Dermis lymphatic vessel endothelial cell (primary cell): ENCODE results near the gene FAM170B. TPM values are rescaled to one million over a fixed set of nuclear protein-coding genes. Genes with fewer than 3 reads are reported as not detected.

ENCODE experiments used
- total RNA-seq: library from RNA; depleted of rRNA; stranded (reverse); fragments of >200 nt; gene quantifications from 2 replicates; pipeline ENCODE4 v1.2.1, GENCODE V29; 2014

Gene FAM170B
- total RNA-seq: not detected in 2 replicates

DNA sequence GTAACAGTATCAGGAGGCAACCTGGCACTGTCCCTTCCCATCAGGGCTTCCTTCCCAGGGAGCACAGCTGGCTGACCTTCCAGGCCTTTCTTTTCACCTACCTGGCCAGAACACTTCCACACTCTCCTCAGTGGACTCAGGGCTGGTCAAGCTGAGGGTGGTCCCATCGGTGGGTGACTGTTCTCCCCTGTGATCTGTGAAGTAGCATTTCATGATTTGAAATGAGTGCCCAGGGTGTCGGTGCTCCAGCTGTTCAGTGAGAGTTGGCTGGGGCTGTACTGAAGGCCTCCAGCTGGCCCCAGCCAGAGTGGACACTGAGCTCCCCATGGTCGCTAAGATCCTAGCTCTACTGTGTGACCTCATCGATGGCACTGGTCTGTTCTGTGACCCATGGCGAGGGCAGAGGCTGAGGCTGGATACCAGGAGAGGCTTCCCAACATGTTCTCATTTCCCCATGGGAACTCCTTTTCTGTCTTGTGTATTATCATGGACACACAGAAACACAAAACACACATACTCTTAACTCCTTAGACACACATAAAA is at the start of gene FAM170B:
Gene FAM170B, minus strand, starts transcription at position 316 of the 543 bp plus-strand sequence. Its CDS starts 103 bp downstream, at position 213.

DNA sequence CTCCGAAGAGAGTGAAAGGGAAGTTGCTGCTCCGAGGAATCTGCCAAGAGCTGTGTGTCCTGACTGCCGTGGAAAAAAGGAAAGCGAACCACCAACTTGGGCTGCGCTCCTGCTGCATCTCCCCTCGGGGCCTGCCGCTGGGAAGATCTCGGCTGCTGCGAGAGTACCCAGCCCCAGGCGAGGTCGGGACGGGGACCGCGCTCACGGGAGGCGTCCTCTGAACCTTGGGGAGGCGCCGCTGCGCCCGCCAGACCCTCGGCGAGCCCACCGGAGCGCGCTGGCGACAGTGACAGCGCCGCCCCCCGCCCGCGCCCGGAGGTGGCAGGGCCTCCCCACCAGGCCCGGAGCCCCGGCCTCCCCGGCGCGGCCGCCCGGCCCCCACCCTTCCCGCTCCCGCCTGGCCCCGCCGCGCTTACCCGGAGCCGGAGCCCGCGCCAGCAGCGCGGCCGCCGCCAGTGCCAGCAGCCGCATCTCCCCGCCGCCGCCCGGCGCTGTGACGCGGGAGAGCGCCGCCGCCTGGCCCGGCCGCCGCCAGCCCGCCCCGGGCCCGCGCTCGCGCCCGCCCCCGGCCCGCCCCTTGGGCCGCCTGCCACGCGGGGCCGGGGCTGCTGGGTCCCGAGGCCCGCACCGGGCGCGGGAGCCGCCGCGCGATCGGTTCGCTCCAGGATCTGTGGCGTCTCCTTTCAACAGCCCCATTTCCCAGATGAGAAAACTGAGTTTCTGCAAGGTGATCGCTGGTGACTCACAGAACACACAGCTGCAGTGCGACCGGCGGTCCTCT is 18.6 kb downstream of the FAM170B start, which contains the start of gene VSTM4:
Gene VSTM4, minus strand, starts transcription at position 508 of the 781 bp plus-strand sequence. Its CDS starts 37 bp downstream, at position 471.

Other genes with a start within 250 kb of the FAM170B start
- gene LRRC18, start 194.2 kb downstream of the FAM170B start, total RNA-seq: under 0.01 TPM in 1 of 2 replicates, not detected in the other
- gene VSTM4, start 18.5 kb downstream of the FAM170B start, total RNA-seq: 0.65 and 2.8 TPM in 2 replicates
- gene TMEM273, start 54.4 kb upstream of the FAM170B start, total RNA-seq: 5.6 and 29.3 TPM in 2 replicates
- not detected in 2 replicates for gene C10orf71, start 165.1 kb upstream of the FAM170B start, total RNA-seq